Measurements from ENCODE around the gene TCHH.

DNA sequence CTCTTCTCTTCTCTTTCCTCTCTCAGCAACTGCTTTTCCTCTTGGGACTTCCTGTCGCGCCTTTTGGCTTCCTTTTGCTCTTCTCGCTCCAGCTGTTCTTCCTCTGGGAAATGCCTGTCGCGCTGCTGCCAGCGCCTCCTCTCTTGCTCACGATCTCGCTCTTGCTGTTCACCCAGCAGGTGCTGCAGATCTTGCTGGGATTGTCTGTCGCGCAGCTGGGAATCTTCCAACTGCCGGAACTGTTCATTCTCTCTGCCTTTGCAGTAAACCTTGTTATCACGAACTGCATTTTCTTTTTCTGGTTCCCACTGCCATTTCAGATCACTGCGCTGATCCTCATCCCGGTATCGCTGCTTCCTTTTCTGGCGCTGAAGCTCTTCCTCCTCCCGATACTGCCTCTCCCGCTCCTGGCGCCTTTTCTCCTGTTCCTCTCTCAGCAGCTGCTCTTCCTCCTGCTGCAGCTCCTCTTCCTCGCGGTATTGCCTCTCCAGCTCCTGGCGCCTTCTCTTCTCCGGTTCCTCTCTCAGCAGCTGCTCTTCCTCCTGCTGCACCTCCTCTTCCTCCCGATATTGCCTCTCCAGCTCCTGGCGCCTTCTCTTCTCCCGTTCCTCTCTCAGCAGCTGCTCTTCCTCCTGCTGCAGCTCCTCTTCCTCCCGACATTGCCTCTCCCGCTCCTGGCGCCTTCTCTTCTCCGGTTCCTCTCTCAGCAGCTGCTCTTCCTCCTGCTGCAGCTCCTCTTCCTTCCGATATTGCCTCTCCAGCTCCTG is 5.8 kb downstream of the TCHH start:
- TF ChIP-seq, protein P1, sequence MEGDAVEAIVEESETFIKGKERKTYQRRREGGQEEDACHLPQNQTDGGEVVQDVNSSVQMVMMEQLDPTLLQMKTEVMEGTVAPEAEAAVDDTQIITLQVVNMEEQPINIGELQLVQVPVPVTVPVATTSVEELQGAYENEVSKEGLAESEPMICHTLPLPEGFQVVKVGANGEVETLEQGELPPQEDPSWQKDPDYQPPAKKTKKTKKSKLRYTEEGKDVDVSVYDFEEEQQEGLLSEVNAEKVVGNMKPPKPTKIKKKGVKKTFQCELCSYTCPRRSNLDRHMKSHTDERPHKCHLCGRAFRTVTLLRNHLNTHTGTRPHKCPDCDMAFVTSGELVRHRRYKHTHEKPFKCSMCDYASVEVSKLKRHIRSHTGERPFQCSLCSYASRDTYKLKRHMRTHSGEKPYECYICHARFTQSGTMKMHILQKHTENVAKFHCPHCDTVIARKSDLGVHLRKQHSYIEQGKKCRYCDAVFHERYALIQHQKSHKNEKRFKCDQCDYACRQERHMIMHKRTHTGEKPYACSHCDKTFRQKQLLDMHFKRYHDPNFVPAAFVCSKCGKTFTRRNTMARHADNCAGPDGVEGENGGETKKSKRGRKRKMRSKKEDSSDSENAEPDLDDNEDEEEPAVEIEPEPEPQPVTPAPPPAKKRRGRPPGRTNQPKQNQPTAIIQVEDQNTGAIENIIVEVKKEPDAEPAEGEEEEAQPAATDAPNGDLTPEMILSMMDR (IDR thresholded peaks at IDR 0.05): no peak
- TF ChIP-seq POLR2AphosphoS5 (IDR thresholded peaks at IDR 0.05) (no peak), POLR2A (IDR thresholded peaks at IDR 0.05) (no peak)

All from prostate gland (tissue), 2 donors.